Kidney epithelial cell (primary cell): ENCODE data around the gene LRTM2. TPM values are rescaled to one million over a fixed set of nuclear protein-coding genes. Genes with fewer than 3 reads are reported as not detected.

Source experiments
- DNase-seq: peaks from one replicate; pipeline ENCODE4 v3.0.0-alpha.2; 2010; ENCODE audit warnings: low read depth
- H3K27me3 ChIP-seq: 2 replicates; pipeline ENCODE4 v1.6.0; 2011; ENCODE audit warnings: low read length; ENCODE audit not compliant: control insufficient read depth, insufficient read depth
- H3K36me3 ChIP-seq: 2 replicates; pipeline ENCODE4 v1.5.1; 2011; ENCODE audit warnings: low read length; ENCODE audit not compliant: control insufficient read depth, insufficient read depth
- H3K4me3 ChIP-seq: 2 replicates; pipeline ENCODE4 v1.5.1; 2011; ENCODE audit warnings: low read depth, mild to moderate bottlenecking, control low read depth, low read length
- CTCF ChIP-seq: IDR thresholded peaks from 2 replicates; pipeline ENCODE4 v1.5.1; 2011; ENCODE audit warnings: mild to moderate bottlenecking, moderate library complexity, low read length, control low read depth, inconsistent platforms; ENCODE audit not compliant: insufficient read depth, poor library complexity, severe bottlenecking
- total RNA-seq: library from RNA; depleted of rRNA; stranded (reverse); fragments of >200 nt; gene quantifications from 2 replicates; pipeline ENCODE4 v1.2.3, GENCODE V29; 2015

Gene LRTM2
- total RNA-seq, 1 donor from 2014 or later: not detected

GRCh38 chr12:1844661-1845409 is 24.5 kb downstream of the LRTM2 start:
- TF ChIP-seq CTCF: no peak
- Histone ChIP-seq H3K4me3 (no peak overlapping the region), H3K27me3 (peaks cover 36% of the 10 kb centered on the region), H3K36me3 (no peaks in the 10 kb centered on the region)
- no peak for DNase-seq

- peaks cover 36% of the 10 kb centered on the region for H3K27me3 ChIP-seq
- H3K4me3 ChIP-seq: no peak overlapping the region
- no peaks in the 10 kb centered on the region for H3K36me3 ChIP-seq
- no peak for DNase-seq
- TF ChIP-seq CTCF: no peak
Observed at GRCh38 chr12:1845427-1845826, 25.1 kb downstream of the LRTM2 start.

GRCh38 chr12:1845886-1846285 is 25.5 kb downstream of the LRTM2 start:
- TF ChIP-seq CTCF: no peak
- no peak for DNase-seq
- peaks cover 35% of the 10 kb centered on the region for H3K27me3 ChIP-seq
- H3K36me3 ChIP-seq: no peaks in the 10 kb centered on the region
- H3K4me3 ChIP-seq: no peak overlapping the region

GRCh38 chr12:1846421-1847405 is 26.3 kb downstream of the LRTM2 start:
- DNase-seq: no peak
- Histone ChIP-seq H3K36me3 (no peaks in the 10 kb centered on the region), H3K4me3 (no peak overlapping the region), H3K27me3 (peaks cover 26% of the 10 kb centered on the region)
- no peak for TF ChIP-seq CTCF

- DNase-seq: no peak
- no peak for TF ChIP-seq CTCF
- Histone ChIP-seq H3K4me3 (no peak overlapping the region), H3K27me3 (peaks cover 20% of the 10 kb centered on the region), H3K36me3 (no peaks in the 10 kb centered on the region)
Observed at GRCh38 chr12:1847411-1847810, 27.0 kb downstream of the LRTM2 start.
